SK-N-SH treated with all-trans-retinoic acid at 6 μM for 48 hours (cell line): ENCODE results near the gene ZFHX2.
A peak's percentile ranks its signal among the peaks of the same experiment; 100 is the strongest.

Experiments used
- ATAC-seq: fragments of 200-7000 bp; cut with Tn5 transposase; 3 replicates; pipeline ENCODE4 v1.9.1; 2020; ENCODE audit warnings: mild to moderate bottlenecking, moderate library complexity
- ARNTL ChIP-seq: fragments of 450-650 bp; formaldehyde crosslinking; IDR thresholded peaks from 2 replicates; pipeline ENCODE4 v1.5.0; 2020; ENCODE audit warnings: low read depth, mild to moderate bottlenecking, moderate library complexity, borderline replicate concordance
- BACH2 ChIP-seq: fragments of 250-450 bp; sonication (Bioruptor Pico); IDR thresholded peaks from 2 replicates; pipeline ENCODE4 v1.9.0; 2021; ENCODE audit warnings: mild to moderate bottlenecking, borderline replicate concordance
- CSDC2 ChIP-seq: fragments of 250-450 bp; sonication (Bioruptor Pico); IDR thresholded peaks from 2 replicates; pipeline ENCODE4 v1.5.0; 2020; ENCODE audit warnings: mild to moderate bottlenecking, moderate library complexity
- ESRRG ChIP-seq: fragments of 250-450 bp; sonication (Bioruptor Pico); IDR thresholded peaks from 2 replicates; pipeline ENCODE4 v1.6.1; 2021; ENCODE audit warnings: mild to moderate bottlenecking
- GLIS3 ChIP-seq: fragments of 250-450 bp; sonication (Bioruptor Pico); IDR thresholded peaks from 2 replicates; pipeline ENCODE4 v1.5.0; 2020; ENCODE audit warnings: mild to moderate bottlenecking, moderate library complexity
- ISL1 ChIP-seq: fragments of 250-450 bp; sonication (Bioruptor Pico); IDR thresholded peaks from 2 replicates; pipeline ENCODE4 v2.1.2; 2022; ENCODE audit warnings: mild to moderate bottlenecking, moderate library complexity
- OSR1 ChIP-seq: fragments of 250-450 bp; sonication (Bioruptor Pico); IDR thresholded peaks from 2 replicates; pipeline ENCODE4 v1.8.0; 2022; ENCODE audit warnings: moderate library complexity, mild to moderate bottlenecking, inconsistent platforms
- PATZ1 ChIP-seq: fragments of 250-450 bp; sonication (Bioruptor Pico); IDR thresholded peaks from 2 replicates; pipeline ENCODE4 v1.8.0; 2020; ENCODE audit warnings: mild to moderate bottlenecking, moderate library complexity, borderline replicate concordance
- PPARA ChIP-seq: fragments of 250-450 bp; sonication (Bioruptor Pico); IDR thresholded peaks from 2 replicates; pipeline ENCODE4 v1.5.0; 2020; ENCODE audit warnings: mild to moderate bottlenecking, borderline replicate concordance
- RARB ChIP-seq: fragments of 250-450 bp; sonication (Bioruptor Pico); IDR thresholded peaks from 2 replicates; pipeline ENCODE4 v1.8.0; 2021; ENCODE audit warnings: mild to moderate bottlenecking, moderate library complexity
- SNAI2 ChIP-seq: fragments of 250-450 bp; sonication (Bioruptor Pico); IDR thresholded peaks from 2 replicates; pipeline ENCODE4 v1.5.0; 2020; ENCODE audit warnings: mild to moderate bottlenecking, moderate library complexity
- TCF4 ChIP-seq: fragments of 250-450 bp; sonication (Bioruptor Pico); IDR thresholded peaks from 2 replicates; pipeline ENCODE4 v1.8.0; 2021; ENCODE audit warnings: mild to moderate bottlenecking, moderate library complexity, borderline replicate concordance
- ZC3H10 ChIP-seq: fragments of 250-450 bp; sonication (Bioruptor Pico); IDR thresholded peaks from 2 replicates; pipeline ENCODE4 v1.5.1; 2021; ENCODE audit warnings: mild to moderate bottlenecking, moderate library complexity
- ZFP3 ChIP-seq: fragments of 250-450 bp; sonication (Bioruptor Pico); IDR thresholded peaks from 2 replicates; pipeline ENCODE4 v1.5.0; 2020; ENCODE audit warnings: mild to moderate bottlenecking, moderate library complexity
- ZFP30 ChIP-seq: fragments of 450-650 bp; formaldehyde crosslinking; IDR thresholded peaks from 2 replicates; pipeline ENCODE4 v1.5.0; 2022; ENCODE audit warnings: mild to moderate bottlenecking, moderate library complexity
- ZNF565 ChIP-seq: fragments of 450-650 bp; formaldehyde crosslinking; conservative IDR thresholded peaks from 2 replicates; pipeline ENCODE4 v1.5.0; 2020; ENCODE audit warnings: low read depth, mild to moderate bottlenecking, moderate library complexity
- ZNF8 ChIP-seq: fragments of 450-650 bp; formaldehyde crosslinking; IDR thresholded peaks from 2 replicates; pipeline ENCODE4 v1.5.0; 2020; ENCODE audit warnings: mild to moderate bottlenecking, moderate library complexity
- TF ChIP-seq, protein P1 (sequence below): fragments of 250-450 bp; sonication (Bioruptor Pico); IDR thresholded peaks from 2 replicates; pipeline ENCODE4 v1.5.1; 2021; ENCODE audit warnings: mild to moderate bottlenecking, moderate library complexity
- TF ChIP-seq, protein P2 (sequence below): fragments of 250-450 bp; sonication (Bioruptor Pico); IDR thresholded peaks from 2 replicates; pipeline ENCODE4 v1.5.1; 2020; ENCODE audit warnings: low read depth, mild to moderate bottlenecking, moderate library complexity
- TF ChIP-seq, protein P3 (sequence below): fragments of 250-450 bp; sonication (Bioruptor Pico); IDR thresholded peaks from 2 replicates; pipeline ENCODE4 v1.8.0; 2021; ENCODE audit warnings: low read depth, mild to moderate bottlenecking, moderate library complexity, borderline replicate concordance

ZFHX2 gene

DNA sequence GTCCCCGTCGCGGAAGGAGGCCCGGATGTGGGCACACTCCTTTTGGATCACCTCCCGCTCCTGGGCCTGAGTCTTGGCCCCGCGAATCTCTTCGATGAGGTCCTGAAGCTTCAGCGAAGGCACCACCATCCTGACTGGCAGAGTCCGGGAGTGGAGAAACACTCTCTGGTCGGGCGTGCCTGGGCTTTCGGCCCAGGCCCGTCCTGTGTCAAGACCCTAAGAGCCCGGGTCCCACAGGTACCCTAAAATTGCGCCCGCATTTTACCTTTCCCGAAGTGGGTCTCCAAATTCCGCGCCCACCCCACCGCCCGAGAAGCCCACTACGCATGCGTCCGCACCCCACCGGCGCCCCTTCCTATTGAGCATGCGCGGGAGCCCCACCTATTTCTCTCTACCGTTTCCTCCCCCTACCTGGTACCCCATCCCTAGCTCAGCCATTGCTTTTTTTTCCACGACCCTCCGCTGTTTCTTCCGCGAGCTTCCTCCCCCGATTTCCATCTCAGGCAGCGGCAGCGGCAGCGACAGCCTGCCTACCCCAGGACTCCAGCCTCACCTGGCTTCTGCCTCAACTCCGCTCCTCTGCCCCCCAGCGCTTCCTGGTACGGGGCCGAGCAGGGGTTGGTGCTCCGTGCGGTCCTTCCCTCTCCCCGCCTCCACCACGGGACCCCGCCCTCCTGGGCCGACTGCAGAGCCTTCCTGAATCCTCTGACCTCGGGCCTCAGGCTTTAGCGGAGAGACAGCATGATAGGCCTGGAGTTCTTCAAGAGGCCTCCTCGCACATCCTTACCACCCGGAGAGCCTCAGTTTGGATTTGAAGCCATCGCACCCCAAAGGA lies 15.8 kb upstream of the ZFHX2 start, which contains the start of gene AP1G2:
TSS of gene AP1G2 (minus strand) at position 606 of the 835 bp plus-strand sequence. CDS start at position 129, 477 bp downstream.
- peak; percentile 84 for ATAC-seq
- 0 out of 2 replicates have a peak, but pooled peaks have one; percentile 5 for TF ChIP-seq ESRRG (CRISPR knock-in tag)
- peak; percentile 19; the same call in 1 of the 2 replicates for TF ChIP-seq PATZ1 (CRISPR knock-in tag)
- TF ChIP-seq, protein P1, sequence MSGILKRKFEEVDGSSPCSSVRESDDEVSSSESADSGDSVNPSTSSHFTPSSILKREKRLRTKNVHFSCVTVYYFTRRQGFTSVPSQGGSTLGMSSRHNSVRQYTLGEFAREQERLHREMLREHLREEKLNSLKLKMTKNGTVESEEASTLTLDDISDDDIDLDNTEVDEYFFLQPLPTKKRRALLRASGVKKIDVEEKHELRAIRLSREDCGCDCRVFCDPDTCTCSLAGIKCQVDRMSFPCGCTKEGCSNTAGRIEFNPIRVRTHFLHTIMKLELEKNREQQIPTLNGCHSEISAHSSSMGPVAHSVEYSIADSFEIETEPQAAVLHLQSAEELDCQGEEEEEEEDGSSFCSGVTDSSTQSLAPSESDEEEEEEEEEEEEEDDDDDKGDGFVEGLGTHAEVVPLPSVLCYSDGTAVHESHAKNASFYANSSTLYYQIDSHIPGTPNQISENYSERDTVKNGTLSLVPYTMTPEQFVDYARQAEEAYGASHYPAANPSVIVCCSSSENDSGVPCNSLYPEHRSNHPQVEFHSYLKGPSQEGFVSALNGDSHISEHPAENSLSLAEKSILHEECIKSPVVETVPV: 0 out of 2 replicates have a peak, but pooled peaks have one; percentile 8
- TF ChIP-seq ZFP30 (CRISPR knock-in tag): no peak
- TF ChIP-seq SNAI2 (CRISPR knock-in tag): no peak
- TF ChIP-seq GLIS3 (CRISPR knock-in tag): peak; percentile 27; the same call in 1 of the 2 replicates
- TF ChIP-seq, all 23 proteins: peak for 4

GRCh38 chr14:23566778-23567185 lies 15.2 kb upstream of the ZFHX2 start:
- no peak for TF ChIP-seq ARNTL (CRISPR knock-in tag)
- TF ChIP-seq PATZ1 (CRISPR knock-in tag): no peak
- TF ChIP-seq ZNF8 (CRISPR knock-in tag): no peak
- TF ChIP-seq, protein P2, sequence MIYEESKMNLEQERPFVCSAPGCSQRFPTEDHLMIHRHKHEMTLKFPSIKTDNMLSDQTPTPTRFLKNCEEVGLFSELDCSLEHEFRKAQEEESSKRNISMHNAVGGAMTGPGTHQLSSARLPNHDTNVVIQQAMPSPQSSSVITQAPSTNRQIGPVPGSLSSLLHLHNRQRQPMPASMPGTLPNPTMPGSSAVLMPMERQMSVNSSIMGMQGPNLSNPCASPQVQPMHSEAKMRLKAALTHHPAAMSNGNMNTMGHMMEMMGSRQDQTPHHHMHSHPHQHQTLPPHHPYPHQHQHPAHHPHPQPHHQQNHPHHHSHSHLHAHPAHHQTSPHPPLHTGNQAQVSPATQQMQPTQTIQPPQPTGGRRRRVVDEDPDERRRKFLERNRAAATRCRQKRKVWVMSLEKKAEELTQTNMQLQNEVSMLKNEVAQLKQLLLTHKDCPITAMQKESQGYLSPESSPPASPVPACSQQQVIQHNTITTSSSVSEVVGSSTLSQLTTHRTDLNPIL (CRISPR knock-in tag): no peak
- no peak for TF ChIP-seq ISL1
- no peak for TF ChIP-seq BACH2 (CRISPR knock-in tag)
- TF ChIP-seq TCF4 (CRISPR knock-in tag): no peak
- TF ChIP-seq OSR1 (CRISPR knock-in tag): no peak
- no peak for TF ChIP-seq ZC3H10 (CRISPR knock-in tag)
- peak; percentile 53 for ATAC-seq

- no peak for ATAC-seq
- TF ChIP-seq ZNF8 (CRISPR knock-in tag) (no peak), GLIS3 (CRISPR knock-in tag) (no peak)
Measured at GRCh38 chr14:23566112-23566777, 14.7 kb upstream of the ZFHX2 start.

- ATAC-seq: no peak
Measured at GRCh38 chr14:23565626-23566025, 14.1 kb upstream of the ZFHX2 start.

GRCh38 chr14:23564876-23565275 lies 13.3 kb upstream of the ZFHX2 start:
- no peak for ATAC-seq
- no peak for TF ChIP-seq ZNF8 (CRISPR knock-in tag)
- TF ChIP-seq ARNTL (CRISPR knock-in tag): no peak
- TF ChIP-seq GLIS3 (CRISPR knock-in tag): no peak
- no peak for TF ChIP-seq PATZ1 (CRISPR knock-in tag)
- TF ChIP-seq BACH2 (CRISPR knock-in tag): no peak
- no peak for TF ChIP-seq OSR1 (CRISPR knock-in tag)
- no peak for TF ChIP-seq ZFP3 (CRISPR knock-in tag)
- no peak for TF ChIP-seq PPARA (CRISPR knock-in tag)
- TF ChIP-seq CSDC2 (CRISPR knock-in tag): no peak
- no peak for TF ChIP-seq RARB (CRISPR knock-in tag)
- TF ChIP-seq ZC3H10 (CRISPR knock-in tag): no peak
- TF ChIP-seq, protein P3, sequence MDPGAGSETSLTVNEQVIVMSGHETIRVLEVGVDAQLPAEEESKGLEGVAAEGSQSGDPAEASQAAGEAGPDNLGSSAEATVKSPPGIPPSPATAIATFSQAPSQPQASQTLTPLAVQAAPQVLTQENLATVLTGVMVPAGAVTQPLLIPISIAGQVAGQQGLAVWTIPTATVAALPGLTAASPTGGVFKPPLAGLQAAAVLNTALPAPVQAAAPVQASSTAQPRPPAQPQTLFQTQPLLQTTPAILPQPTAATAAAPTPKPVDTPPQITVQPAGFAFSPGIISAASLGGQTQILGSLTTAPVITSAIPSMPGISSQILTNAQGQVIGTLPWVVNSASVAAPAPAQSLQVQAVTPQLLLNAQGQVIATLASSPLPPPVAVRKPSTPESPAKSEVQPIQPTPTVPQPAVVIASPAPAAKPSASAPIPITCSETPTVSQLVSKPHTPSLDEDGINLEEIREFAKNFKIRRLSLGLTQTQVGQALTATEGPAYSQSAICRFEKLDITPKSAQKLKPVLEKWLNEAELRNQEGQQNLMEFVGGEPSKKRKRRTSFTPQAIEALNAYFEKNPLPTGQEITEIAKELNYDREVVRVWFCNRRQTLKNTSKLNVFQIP (CRISPR knock-in tag): no peak
- no peak for TF ChIP-seq ZNF565 (CRISPR knock-in tag)

More at GRCh38 chr14:23565626-23566025, 14.1 kb upstream of the ZFHX2 start:
- TF ChIP-seq ARNTL (CRISPR knock-in tag): no peak
- TF ChIP-seq ZC3H10 (CRISPR knock-in tag): no peak
